Mammary epithelial cell (primary cell): Measurements from ENCODE around the gene NUDT3.

Experiments
- CTCF ChIP-seq, 2 donors: IDR thresholded peaks in 1 of 2; conservative IDR thresholded peaks in 1 of 2; 2 replicates each; pipeline ENCODE4 v1.5.1; 2011 to 2012; ENCODE audit warnings: inconsistent platforms in 2 of 2, low read length in 2 of 2, mild to moderate bottlenecking in 2 of 2, control low read depth in 1 of 2, low read depth in 1 of 2; ENCODE audit not compliant: insufficient read depth in 1 of 2; ENCODE audit errors: extremely low read depth in 1 of 2
- EZH2 ChIP-seq: IDR thresholded peaks from 2 replicates; pipeline ENCODE4 v1.6.1; 2012; ENCODE audit warnings: low read length, inconsistent platforms, borderline replicate concordance

- TF ChIP-seq CTCF (conservative IDR thresholded peaks at IDR 0.05 in 1 of 2, IDR thresholded peaks at IDR 0.05 in 1 of 2; ENCODE audit: extremely low read depth in 1 of 2, insufficient read depth in 1 of 2, low read depth in 1 of 2, low read length in 2 of 2) (no peak), EZH2 (no peak)
Measured at GRCh38 chr6:34385793-34386195, 6.7 kb downstream of the NUDT3 start.
